SK-N-SH (cell line): ENCODE data around the gene AKR1A1. TPM values are rescaled to one million over a fixed set of nuclear protein-coding genes. Genes with fewer than 3 reads are reported as not detected.
A peak's percentile ranks its signal among the peaks of the same experiment; 100 is the strongest.

Source experiments
- CTCF ChIA-PET: fragments of 300-600, 350-600 bp; formaldehyde crosslinking; extraction: SDS; loops from one replicate; lab custom pipeline; 2021; lab: Yijun Ruan, JAX
- POLR2A ChIA-PET: fragments of 350-600 bp; sonication (Branson Sonifier 250); formaldehyde crosslinking; extraction: SDS; loops from one replicate; lab custom pipeline; 2020; ENCODE audit warnings: antibody characterized with exemption, inconsistent platforms; lab: Yijun Ruan, JAX
- DNase-seq: peaks from one replicate; pipeline ENCODE4 v3.0.0; 2012
- H2AFZ ChIP-seq: fragments of 200-600 bp; sonication (generic); 2 replicates; pipeline ENCODE4 v1.8.1; 2016; ENCODE audit warnings: antibody characterized with exemption, mild to moderate bottlenecking, low read depth
- H3F3A ChIP-seq: fragments of 200-600 bp; sonication (generic); replicated peaks from 2 replicates; pipeline ENCODE3; 2016; ENCODE audit warnings: antibody characterized with exemption, mild to moderate bottlenecking; ENCODE audit not compliant: insufficient read depth
- H3K27ac ChIP-seq, 2 experiments: fragments of 200-500 bp in 1 of 2; fragments of 200-600 bp in 1 of 2; sonication (Bioruptor generic) in 1 of 2; sonication (generic), shearing (Covaris generic) in 1 of 2; 2 replicates each; pipeline versions ENCODE4 v1.5.1 to v1.6.1; 2014 to 2016; ENCODE audit warnings: low read depth in 2 of 2, inconsistent platforms in 1 of 2, low read length in 1 of 2, mild to moderate bottlenecking in 1 of 2, mixed read lengths in 1 of 2
- H3K27me3 ChIP-seq: fragments of 200-600 bp; sonication (generic), shearing (Covaris generic); 2 replicates; pipeline ENCODE4 v1.6.1; 2016; ENCODE audit warnings: mixed run types; ENCODE audit not compliant: insufficient read depth
- H3K36me3 ChIP-seq, 2 experiments: fragments of 200-500 bp in 1 of 2; fragments of 200-600 bp in 1 of 2; sonication (Bioruptor generic) in 1 of 2; sonication (generic) in 1 of 2; replicated peaks in 1 of 2; 2 replicates each; pipeline versions ENCODE3 to v1.5.1; 2014 to 2016; ENCODE audit warnings: low read length in 1 of 2, mild to moderate bottlenecking in 1 of 2; ENCODE audit not compliant: insufficient read depth in 2 of 2, control insufficient read depth in 1 of 2
- H3K4me1 ChIP-seq, 2 experiments: fragments of 200-500 bp in 1 of 2; fragments of 200-600 bp in 1 of 2; sonication (Bioruptor generic) in 1 of 2; sonication (generic), shearing (Covaris generic) in 1 of 2; 2 replicates each; pipeline versions ENCODE4 v1.5.1 to v1.6.1; 2014 to 2016; ENCODE audit warnings: low read depth in 1 of 2, low read length in 1 of 2, mixed run types in 1 of 2; ENCODE audit not compliant: insufficient read depth in 2 of 2, control insufficient read depth in 1 of 2
- H3K4me2 ChIP-seq: fragments of 200-600 bp; sonication (generic), shearing (Covaris generic); 2 replicates; pipeline ENCODE4 v1.6.1; 2017; ENCODE audit warnings: mixed run types
- H3K4me3 ChIP-seq, 2 experiments: fragments of 200-500 bp in 1 of 2; fragments of 200-600 bp in 1 of 2; sonication (Bioruptor generic) in 1 of 2; sonication (generic), shearing (Covaris generic) in 1 of 2; 2 replicates each; pipeline versions ENCODE4 v1.5.1 to v1.8.1; 2014 to 2016; ENCODE audit warnings: low read depth in 2 of 2, inconsistent platforms in 1 of 2, low read length in 1 of 2, mild to moderate bottlenecking in 1 of 2, mixed read lengths in 1 of 2, moderate library complexity in 1 of 2
- H3K79me2 ChIP-seq: fragments of 200-600 bp; sonication (generic); 2 replicates; pipeline ENCODE4 v1.8.1; 2017; ENCODE audit warnings: mild to moderate bottlenecking; ENCODE audit not compliant: insufficient read depth
- H3K9ac ChIP-seq: fragments of 200-600 bp; sonication (generic); 2 replicates; pipeline ENCODE4 v1.6.1; 2017; ENCODE audit warnings: mixed run types
- H3K9me2 ChIP-seq: fragments of 200-600 bp; sonication (generic); 2 replicates; pipeline ENCODE4 v1.6.1; 2017; ENCODE audit warnings: mixed run types
- H3K9me3 ChIP-seq: fragments of 200-600 bp; sonication (generic); 2 replicates; pipeline ENCODE4 v1.6.1; 2017; ENCODE audit warnings: mixed run types, mild to moderate bottlenecking, moderate library complexity
- H4K20me1 ChIP-seq: fragments of 200-600 bp; sonication (generic); 2 replicates; pipeline ENCODE4 v1.6.1; 2017; ENCODE audit warnings: mild to moderate bottlenecking, mixed run types; ENCODE audit not compliant: insufficient read depth
- CHD2 ChIP-seq: fragments of 150-350 bp; IDR thresholded peaks from 2 replicates; pipeline ENCODE4 v1.6.1; 2018; ENCODE audit warnings: low read length; ENCODE audit not compliant: partially characterized antibody
- CTCF ChIP-seq: fragments of 200-600 bp; sonication (generic); IDR thresholded peaks from 2 replicates; pipeline ENCODE4 v1.6.1; 2017; ENCODE audit warnings: antibody characterized with exemption, mild to moderate bottlenecking, moderate library complexity
- FOXM1 ChIP-seq: IDR thresholded peaks from 2 replicates; pipeline ENCODE4 v1.4.0; 2012; ENCODE audit warnings: low read depth, mild to moderate bottlenecking
- IRF3 ChIP-seq: fragments of 150-350 bp; IDR thresholded peaks from 2 replicates; pipeline ENCODE4 v1.6.1; 2016; ENCODE audit warnings: mild to moderate bottlenecking, low read depth, low read length
- POLR2AphosphoS5 ChIP-seq: IDR thresholded peaks from 2 replicates; pipeline ENCODE4 v1.6.1; 2012; ENCODE audit warnings: low read depth, low read length
- RAD21 ChIP-seq: IDR thresholded peaks from 2 replicates; pipeline ENCODE4 v1.6.1; 2012; ENCODE audit warnings: mild to moderate bottlenecking, low read length
- RCOR1 ChIP-seq: fragments of 150-350 bp; IDR thresholded peaks from 2 replicates; pipeline ENCODE4 v1.6.1; 2017; ENCODE audit warnings: antibody characterized with exemption, low read length
- REST ChIP-seq: IDR thresholded peaks from 2 replicates; pipeline ENCODE4 v1.6.1; 2012; ENCODE audit warnings: mild to moderate bottlenecking, low read depth, low read length, moderate library complexity
- RFX5 ChIP-seq: IDR thresholded peaks from 2 replicates; pipeline ENCODE4 v1.6.1; 2012; ENCODE audit warnings: mild to moderate bottlenecking, improper control_type of control experiment, low read length
- RXRA ChIP-seq: IDR thresholded peaks from 2 replicates; pipeline ENCODE4 v1.4.0; 2012; ENCODE audit warnings: low read depth, mild to moderate bottlenecking, borderline replicate concordance
- SIN3A ChIP-seq: IDR thresholded peaks from 2 replicates; pipeline ENCODE4 v1.6.1; 2012; ENCODE audit warnings: low read depth, mild to moderate bottlenecking, low read length, moderate library complexity, borderline replicate concordance
- TCF12 ChIP-seq: IDR thresholded peaks from 2 replicates; pipeline ENCODE4 v1.4.0; 2012
- YY1 ChIP-seq: IDR thresholded peaks from 2 replicates; pipeline ENCODE4 v1.4.0; 2012; ENCODE audit warnings: low read depth, mild to moderate bottlenecking
- WGBS: methylation state at CpG from one replicate; pipeline ENCODE4 v1.1.6; 2017; ENCODE audit warnings: low lambda C conversion rate; 5-methylcytosine and 5-hydroxymethylcytosine counted together
- polyA plus RNA-seq, 3 experiments: library from polyadenylated mRNA; depleted of rRNA; stranded (reverse); fragments of >200 nt; gene quantifications; 2 replicates each; pipeline ENCODE4 v1.2.3, GENCODE V29; 2012

The AKR1A1 gene
- polyA plus RNA-seq, 1 of the 3 experiments (the other 2 are of a cell fraction): 156 TPM

GRCh38 chr1:45574105-45574626 lies 23.5 kb downstream of the AKR1A1 start:
- no peak overlapping the region for H3K4me3 ChIP-seq
- no peaks in the 10 kb centered on the region for H3K9me2 ChIP-seq
- no peaks in the 10 kb centered on the region for H3K79me2 ChIP-seq
- no peaks in the 10 kb centered on the region for H3K27me3 ChIP-seq
- no peaks in the 10 kb centered on the region for H3K4me1 ChIP-seq
- WGBS: 92% methylated on average over 7 of the region's 7 CpGs
- no peak overlapping the region for H3K4me2 ChIP-seq
- no peak overlapping the region for H3K9ac ChIP-seq
- peaks cover 14% of the 10 kb centered on the region for H3F3A ChIP-seq
- CTCF ChIA-PET: interaction anchor here (0.9 to 1.2 kb wide), 3 partner anchors 17 to 63 kb away, joined by 3 to 4 read pairs (median 3); no protein-coding TSS in a partner anchor
- no peaks in the 10 kb centered on the region for H4K20me1 ChIP-seq
- POLR2A ChIA-PET: no interaction called here
- H3K27ac ChIP-seq: no peak overlapping the region
- H3K9me3 ChIP-seq: no peaks in the 10 kb centered on the region
- DNase-seq: no peak
- no peak for TF ChIP-seq CTCF
- TF ChIP-seq RAD21: no peak
- no peak for TF ChIP-seq SIN3A
- no peak for TF ChIP-seq IRF3
- TF ChIP-seq YY1: no peak
- TF ChIP-seq RCOR1: no peak
- no peak for TF ChIP-seq POLR2AphosphoS5
- TF ChIP-seq CHD2: no peak
- TF ChIP-seq REST: no peak
- H3K36me3 ChIP-seq: peaks cover 10 to 17% of the 10 kb centered on the region in 2 experiments
- H2AFZ ChIP-seq: no peak overlapping the region

- no peaks in the 10 kb centered on the region for H3K36me3 ChIP-seq
- H3K9me2 ChIP-seq: no peaks in the 10 kb centered on the region
- H3K27ac ChIP-seq: peak overlapping the region; percentile 62 to 90
- H3K27me3 ChIP-seq: no peaks in the 10 kb centered on the region
- 0% methylated on average over 9 of the region's 19 CpGs for WGBS
- H3K9me3 ChIP-seq: no peaks in the 10 kb centered on the region
- H4K20me1 ChIP-seq: peaks cover 35% of the 10 kb centered on the region
- H3K4me1 ChIP-seq: peaks cover 5 to 9% of the 10 kb centered on the region in 2 experiments; a peak in 3 of 4 replicates
- peak overlapping the region; percentile 76 to 97 for H3K4me3 ChIP-seq
- peaks cover 41% of the 10 kb centered on the region for H3K79me2 ChIP-seq
- ChIA-PET CTCF (interaction anchor here (1.7 to 6.5 kb wide), 2 partner anchors 13 to 71 kb away, joined by 7 to 55 read pairs; no protein-coding TSS in a partner anchor), POLR2A (interaction anchor here (0.6 to 4.7 kb wide), 7 partner anchors 10 to 103 kb away, joined by 3 to 32 read pairs (median 3); partner anchors contain the start of genes AKR1A1, GPBP1L1 and PRDX1)
- peaks cover 8% of the 10 kb centered on the region for H3F3A ChIP-seq
- peak overlapping the region; percentile 96 for H3K4me2 ChIP-seq
- TF ChIP-seq RXRA (no peak), RFX5 (peak; percentile 99), IRF3 (0 out of 2 replicates have a peak, but pooled peaks have one; percentile 20), CHD2 (peak; percentile 58), TCF12 (no peak), SIN3A (no peak), FOXM1 (no peak)
- H3K9ac ChIP-seq: peak overlapping the region; percentile 96
- peak; percentile 95 for DNase-seq
- H2AFZ ChIP-seq: peak overlapping the region; percentile 100
Observed at GRCh38 chr1:45583264-45583665, 32.6 kb downstream of the AKR1A1 start.
